ENCODE results near the gene DIP2C.
"Not testable (repeated sequence)": the region's sequence is repeated elsewhere in the genome, so short reads cannot be mapped to it uniquely, and the experiment has no call there.

DIP2C gene

DNA sequence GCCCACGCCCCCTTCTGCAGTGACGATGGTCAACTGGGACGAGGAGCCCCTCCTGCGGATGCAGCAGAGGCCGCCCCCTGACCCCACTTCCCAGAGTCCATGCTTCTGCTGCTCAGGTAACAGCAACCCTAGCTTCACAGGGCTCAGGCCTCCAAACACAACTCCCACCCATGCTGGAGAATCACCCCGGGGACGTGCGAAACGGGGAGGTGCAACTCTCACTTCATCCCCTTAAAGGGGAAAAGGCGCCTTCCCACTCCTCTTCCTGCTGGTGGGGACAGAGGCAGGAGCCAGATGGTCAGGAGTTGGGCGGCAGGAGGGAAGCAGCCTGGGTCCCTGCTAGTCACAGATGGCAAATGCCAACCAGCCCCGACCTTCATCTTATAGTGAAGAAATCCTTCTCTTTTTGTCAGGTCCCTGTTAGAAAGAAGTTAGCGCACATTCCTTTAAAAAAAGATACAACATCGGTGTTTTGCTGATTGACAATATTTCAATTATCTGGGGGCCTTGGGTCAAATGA lies 155.4 kb downstream of the DIP2C start:
- no peak for DNase-seq (ENCODE audit: low spot score)

DNA sequence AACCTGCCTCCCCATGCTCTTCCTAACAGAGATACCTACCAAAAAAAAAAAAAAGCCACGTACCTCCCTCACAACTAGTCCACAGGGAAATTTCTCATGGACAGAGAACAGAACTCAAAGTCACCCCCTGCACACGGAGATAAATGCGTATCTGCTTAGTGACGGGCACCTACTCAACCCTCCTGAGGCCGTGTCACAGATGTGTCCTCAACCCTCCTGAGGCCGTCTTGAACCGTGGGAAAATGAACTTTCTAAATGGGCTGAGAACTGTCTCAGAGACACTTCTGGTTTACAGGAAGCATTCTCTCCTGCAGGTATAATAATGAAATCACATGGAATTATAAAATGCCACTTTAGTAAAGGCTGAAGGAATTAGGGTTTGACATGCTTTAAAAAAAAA lies 155.9 kb downstream of the DIP2C start:
- DNase-seq (ENCODE audit: low spot score), result no peak

DNA sequence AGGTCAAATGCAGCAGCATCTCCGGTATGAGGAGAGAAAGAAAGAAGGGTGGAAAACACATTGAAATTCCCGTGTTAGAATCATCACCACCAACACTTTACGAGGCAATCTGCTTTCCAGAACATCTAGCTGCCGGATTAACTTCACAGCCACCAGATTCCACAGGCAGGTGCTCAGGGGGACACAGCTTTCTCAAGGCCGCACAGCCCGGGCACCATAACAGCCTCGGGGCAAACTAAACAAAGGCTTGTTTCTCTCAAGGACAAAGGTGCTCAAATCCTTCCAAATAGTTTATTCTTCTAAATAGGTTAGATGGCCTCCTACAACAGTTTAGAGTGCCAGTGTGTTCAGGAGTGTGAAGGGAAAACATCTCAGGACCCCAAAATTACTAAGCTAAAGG lies 156.3 kb downstream of the DIP2C start:
- DNase-seq (ENCODE audit: low spot score), result no peak

DNA sequence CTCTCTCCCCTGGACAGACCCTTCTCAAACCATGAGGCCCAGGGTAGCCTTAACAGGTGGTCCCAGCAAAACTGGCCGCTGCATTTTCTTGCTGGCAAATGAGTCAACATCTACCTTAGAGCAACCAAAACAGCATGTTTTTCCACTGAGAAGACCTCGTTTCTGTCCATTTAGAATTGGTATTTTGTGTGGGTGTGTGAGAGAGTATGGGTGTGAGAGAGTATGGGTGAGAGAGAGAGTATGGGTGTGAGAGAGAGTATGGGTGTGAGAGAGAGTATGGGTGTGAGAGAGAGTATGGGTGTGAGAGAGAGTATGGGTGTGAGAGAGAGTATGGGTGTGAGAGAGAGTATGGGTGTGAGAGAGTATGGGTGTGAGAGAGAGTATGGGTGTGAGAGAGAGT lies 157.1 kb downstream of the DIP2C start:
- not testable (repeated sequence) for DNase-seq (ENCODE audit: low spot score)

DNA sequence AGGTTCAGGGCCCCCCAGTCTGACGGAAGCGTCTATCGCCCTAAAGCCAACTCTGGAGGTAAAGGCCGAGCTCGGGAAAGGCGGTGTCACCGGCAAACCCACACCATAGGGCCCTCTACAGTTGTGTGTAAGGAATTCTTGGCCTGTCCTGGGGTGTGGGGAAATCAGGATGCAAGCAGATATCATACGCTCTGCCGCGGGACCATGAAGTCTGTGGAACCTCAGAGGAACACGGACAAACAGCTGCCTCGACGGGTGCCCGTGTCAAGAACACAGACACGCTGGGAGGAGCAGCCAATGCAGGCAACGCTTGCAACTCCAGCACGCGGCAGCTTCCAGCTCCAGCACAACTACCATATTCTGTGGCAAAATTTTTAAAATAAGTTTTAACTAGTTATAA lies 157.9 kb downstream of the DIP2C start:
- no peak for DNase-seq (ENCODE audit: low spot score)

DNA sequence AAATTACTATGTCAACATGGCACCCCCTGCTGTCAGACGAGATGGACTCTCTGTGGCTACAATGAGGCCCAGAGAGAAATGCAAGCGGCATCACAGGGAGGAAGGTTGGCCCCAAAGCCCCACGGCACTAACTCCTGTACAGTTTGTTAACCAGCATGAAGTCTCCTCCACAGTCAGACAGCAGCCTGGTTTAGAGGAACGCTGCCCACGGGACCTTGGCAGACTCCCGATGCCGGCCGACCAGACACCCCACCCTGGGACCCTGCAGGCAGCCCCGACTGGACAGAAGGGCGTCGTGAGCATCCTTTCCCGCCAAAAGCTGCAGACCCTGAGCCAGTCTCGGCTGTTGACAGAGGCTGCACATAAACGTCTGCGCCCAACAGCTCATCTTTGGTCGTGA lies 158.8 kb downstream of the DIP2C start:
- DNase-seq (ENCODE audit: low spot score), result no peak

DNA sequence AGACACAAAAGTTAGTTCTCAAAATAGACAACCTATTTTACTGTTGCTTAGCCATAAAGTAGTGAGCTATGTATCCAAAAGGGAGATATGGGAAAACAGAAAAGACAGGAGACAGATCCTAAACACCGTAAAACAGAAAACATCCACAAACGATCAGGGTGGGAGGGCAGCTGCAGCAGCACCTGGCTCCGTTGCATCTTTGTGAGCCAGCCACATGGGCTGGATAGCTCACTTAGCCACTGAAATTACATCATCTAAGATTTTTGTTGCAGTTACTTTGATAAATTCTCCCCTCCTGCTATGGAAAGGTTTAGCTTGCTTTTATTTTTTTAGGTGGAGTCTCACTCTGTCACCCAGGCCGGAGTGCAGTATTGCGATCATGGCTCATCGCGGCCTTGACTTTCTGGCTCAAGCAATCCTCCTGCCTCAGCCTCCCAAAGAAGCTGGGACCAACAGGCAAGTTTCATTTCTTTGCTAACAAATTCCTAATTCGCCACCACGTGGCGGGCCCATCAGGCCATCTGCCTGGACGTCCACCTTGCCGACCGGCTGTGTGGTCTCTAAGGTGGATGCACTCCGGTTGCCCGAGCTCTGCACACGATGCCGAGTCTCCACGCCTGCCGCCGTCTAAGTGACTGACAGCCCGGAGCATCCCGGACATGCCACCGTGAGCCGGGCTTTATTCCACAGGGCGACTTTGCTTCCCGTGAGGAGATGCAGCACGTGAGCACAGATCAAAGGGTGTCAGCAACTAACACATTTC lies 159.8 kb downstream of the DIP2C start:
- no peak for DNase-seq (ENCODE audit: low spot score)

DNA sequence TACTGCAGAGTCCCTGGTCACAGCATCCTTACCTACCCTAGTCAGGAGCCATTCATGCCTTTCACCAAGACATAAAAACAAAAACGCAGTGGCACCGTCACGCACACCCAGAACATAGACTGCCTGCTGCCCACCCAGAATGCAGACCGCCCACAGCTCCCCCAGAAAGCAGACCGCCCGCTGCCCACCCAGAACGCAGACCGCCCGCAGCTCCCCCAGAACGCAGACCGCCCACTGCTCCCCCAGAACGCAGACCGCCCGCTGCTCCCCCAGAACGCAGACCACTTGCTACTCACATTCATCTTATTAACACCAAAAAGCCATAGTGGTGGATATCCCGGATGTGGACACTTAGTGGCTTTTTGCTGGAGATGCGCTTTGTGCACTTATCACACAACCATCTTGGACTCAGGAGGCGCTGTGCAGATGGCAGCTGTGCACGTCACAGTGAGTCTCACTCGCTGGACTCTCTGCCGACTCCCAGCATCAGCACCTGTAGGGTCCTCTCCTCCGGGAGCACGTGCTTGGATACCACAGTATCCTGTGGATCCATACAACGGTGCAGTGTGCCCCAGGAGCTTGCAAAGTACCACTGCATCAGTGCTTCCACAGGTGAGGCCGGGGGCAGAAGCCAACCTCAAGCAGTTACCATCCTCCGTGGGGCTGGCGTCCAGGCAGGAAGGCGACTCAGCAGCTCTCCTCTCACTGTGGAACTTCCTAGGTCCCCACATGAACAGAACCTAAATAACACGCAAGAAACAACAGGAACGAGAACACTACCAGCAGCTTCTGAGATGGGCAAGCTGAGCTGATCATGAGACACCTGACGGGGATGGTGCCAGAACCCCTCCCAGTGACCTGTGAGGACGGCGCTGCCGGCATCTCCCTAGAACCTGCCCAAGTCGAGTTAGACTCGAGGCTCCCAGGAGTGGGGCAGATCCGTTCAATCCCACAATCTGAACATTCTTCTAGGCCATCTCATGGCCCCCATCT lies 161.0 kb downstream of the DIP2C start:
- no peak for DNase-seq (ENCODE audit: low spot score)

DNA sequence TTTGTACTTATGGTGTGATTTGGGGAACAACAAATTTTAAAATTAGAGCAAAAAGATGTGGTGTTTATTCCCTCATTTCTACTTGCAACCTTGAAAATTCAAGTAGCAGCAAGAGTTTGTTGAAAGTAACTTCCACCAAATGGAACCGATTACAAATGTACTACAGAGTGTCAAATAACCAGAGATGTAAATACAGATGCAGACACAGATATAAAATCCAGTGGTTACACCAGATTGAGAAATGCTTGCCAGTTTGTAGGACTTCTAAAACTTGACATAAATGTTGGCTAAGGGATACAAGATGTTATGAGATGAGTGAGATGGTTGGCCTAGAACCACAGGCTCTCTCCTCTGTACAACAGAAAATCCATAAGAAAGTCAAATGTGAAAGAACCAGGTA lies 162.1 kb downstream of the DIP2C start:
- DNase-seq (ENCODE audit: low spot score), result no peak

DNA sequence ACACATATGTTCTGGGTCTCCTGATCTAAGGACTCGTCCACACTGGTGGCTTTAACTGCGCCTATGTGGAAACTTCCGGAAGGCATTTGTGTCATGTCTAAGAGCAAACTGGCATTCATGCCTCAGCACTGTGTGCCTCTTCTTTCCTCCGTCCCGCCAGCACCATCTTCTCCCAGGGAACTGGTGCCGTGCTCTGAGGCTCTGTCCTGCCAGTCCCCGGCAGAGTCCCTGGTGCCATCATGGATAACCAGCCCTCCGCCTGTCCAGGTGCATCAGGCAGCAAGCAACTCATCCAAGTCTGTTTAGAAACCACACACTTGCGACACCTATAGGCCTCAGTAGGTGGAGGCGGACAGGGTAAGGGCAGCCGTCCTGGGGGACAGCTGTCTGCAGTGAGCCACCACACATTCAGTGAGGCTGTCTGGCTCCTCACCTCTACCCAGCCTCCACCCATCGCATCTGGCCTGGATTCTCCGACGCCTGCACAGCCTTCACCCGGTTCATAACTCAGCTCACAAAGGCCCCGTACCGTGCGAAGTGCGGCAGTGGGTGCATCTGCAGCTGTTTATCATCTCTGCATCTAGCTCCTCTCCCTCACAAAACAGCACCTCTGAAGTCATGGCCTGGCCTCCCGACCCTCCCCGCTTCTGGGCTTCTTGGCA lies 162.7 kb downstream of the DIP2C start:
- DNase-seq (ENCODE audit: low spot score), result no peak

DNA sequence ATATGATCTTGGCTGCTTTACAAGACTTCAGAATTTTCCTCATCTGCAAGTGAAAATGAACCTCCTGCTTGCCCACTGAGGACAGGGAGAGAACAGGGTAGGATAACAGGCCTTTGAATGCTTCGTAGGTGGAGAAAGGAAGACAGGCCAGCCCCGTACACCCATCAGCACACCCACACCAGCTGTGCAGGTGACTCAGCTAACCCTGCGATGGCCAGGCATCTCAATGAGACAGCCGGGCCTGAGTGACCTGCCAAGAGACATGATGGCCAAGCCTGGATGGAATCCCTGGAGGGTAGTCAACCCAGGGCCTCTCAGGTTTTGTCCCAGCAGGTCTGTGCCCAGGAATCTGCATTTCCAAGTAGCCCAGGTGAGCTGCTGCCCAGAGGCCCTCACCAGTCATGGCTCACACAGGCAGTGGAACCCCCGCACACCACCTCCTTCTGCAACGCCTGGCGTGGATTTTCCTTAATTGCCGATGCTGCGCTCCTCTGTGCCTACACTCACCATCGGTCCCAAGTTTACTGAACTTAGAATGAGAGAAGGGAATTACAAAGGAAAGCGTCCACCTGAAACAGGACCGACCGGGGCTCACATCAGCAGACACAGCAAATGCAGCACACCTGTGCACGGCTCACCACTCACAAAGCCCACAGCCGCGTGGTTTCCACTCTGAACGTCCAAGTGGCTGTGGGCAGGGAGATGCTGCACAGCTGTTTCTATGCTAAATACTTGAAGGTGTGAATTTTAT lies 163.7 kb downstream of the DIP2C start:
- DNase-seq (ENCODE audit: low spot score), result no peak

DNA sequence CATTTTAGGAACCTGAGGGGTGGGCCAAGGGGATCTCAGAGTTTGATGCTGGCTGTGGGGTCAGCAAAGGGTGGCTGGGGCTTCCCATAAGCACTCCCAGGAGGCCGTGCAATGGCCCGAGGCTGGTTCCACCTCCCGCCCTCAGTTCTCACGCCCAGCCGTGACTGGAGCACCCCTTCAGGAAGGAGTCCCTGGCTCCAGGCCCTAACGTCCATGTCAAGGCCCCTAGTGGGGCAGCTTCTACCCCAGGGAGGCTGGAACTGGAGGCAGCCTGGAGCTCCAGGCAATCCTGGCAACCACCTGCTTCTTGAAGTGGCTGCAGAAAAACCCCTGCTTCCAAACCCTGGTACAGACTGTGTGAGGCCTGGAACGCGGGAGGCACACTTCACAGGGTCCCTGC lies 165.5 kb downstream of the DIP2C start:
- no peak for DNase-seq (ENCODE audit: low spot score)

DNA sequence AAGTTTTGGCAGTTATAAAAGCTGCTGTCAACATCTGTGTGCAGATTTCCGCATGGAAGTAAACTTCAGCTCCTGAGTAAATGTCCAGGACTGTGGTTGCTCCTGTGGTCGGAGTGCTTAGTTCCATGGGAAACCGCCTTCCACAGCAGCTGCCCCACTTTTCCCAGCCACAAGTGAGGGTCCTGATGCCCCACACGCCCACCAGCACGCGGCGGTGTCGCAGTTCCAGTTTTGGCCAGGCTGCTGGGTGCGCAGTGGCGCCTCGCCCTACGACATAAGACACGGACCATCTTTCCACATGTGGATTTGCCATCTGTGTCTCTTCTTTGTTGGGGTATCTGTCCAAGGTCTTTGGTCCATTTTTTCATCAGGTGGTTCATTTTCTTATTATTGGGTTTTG lies 167.1 kb downstream of the DIP2C start:
- DNase-seq (ENCODE audit: low spot score), result no peak

DNA sequence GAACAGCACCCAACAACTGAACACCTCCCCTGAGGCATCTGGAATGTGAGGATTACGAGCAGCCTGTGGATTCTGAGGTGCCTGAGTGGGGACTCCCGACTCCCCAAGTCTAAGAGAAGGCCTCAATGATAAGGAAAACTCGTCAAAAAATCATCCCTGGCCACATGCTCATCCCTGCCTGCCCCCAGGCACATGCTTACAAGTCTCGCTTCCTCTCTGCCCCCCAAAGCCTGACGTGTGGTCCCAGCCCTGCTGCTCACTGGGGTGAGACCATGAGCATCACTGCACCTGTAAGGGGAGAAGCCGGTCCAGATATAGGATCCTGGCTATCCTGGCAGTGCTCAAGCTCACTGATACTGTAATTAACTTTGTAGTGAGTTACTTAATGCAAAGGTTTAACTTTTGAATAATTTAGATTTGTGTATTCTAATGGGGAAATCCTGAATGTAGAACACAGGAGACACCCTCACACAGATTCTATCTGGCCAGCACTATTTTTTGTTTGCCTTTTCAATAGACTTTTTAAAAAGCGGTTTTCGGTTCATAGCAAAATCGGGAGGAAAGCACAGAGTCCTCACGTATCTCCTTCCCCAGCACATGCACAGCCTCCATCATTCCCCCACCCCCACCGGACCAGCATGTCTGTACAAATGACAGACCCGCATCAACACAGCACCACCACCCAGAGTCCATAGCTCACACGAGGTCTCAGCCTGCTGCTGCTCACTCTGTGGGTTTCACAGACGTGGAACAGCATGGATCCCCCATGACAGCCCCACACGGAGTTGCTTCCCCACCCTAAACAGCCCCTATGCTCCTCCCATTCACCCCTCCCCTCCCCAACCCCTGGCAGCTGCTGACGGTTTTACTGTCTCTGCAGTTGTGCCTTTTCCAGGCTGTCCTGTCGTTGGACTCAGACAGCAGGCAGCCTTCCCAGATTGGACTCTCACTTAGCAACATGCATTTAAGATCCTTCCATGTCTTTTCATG lies 167.9 kb downstream of the DIP2C start:
- DNase-seq (ENCODE audit: low spot score), result no peak

DNA sequence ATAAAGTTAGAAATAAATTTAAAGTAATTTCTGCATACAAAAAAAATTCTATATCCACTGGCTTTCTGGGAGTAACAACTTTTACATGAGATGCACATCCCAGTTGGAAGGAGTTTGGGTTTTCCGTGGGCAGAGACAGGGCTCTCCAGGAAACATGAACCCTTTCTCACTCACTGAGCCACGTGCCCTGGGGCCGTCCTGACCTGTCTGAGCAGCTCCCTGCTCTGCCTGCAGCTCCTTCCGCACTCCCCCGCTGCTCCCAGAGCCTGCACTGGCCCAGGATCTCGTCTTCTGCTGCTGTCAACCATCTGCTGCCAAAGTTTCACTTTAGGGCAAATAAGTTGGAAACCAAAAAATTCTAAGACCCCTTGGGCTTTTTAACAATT lies 169.1 kb downstream of the DIP2C start:
- no peak for DNase-seq (ENCODE audit: low spot score)

DNA sequence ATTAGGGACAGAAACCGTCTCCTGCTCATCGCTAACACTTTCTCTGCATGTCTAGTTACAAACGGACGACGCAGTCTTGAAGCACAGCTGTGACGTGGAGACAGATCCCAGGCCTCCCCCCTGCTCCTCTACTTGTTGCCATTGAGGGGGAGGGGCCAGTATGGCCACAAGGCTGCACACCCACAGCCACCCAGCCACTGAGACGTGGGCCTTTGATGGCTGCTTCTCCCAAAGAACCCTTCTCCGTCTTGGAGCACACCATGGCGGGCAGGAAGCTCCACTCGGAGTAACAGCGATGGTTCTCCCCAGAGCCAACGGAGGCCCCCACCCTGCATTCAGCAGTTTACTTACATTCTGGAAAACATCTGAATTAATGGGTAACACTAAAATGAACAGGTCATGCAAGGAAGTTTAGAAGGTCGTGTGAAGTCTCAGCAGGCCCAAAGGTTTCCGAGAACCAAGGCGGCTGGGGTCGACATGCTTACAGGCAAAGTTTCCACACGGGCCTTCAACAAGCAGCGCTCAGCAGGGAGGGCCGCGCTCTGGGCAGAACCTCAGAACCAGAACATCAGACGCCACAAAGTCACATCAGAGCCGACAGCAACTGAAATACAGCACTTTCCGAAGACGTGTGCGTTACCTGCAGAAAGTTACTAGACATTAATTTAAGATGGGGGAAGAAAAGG lies 169.6 kb downstream of the DIP2C start:
- DNase-seq (ENCODE audit: low spot score), result no peak

DNA sequence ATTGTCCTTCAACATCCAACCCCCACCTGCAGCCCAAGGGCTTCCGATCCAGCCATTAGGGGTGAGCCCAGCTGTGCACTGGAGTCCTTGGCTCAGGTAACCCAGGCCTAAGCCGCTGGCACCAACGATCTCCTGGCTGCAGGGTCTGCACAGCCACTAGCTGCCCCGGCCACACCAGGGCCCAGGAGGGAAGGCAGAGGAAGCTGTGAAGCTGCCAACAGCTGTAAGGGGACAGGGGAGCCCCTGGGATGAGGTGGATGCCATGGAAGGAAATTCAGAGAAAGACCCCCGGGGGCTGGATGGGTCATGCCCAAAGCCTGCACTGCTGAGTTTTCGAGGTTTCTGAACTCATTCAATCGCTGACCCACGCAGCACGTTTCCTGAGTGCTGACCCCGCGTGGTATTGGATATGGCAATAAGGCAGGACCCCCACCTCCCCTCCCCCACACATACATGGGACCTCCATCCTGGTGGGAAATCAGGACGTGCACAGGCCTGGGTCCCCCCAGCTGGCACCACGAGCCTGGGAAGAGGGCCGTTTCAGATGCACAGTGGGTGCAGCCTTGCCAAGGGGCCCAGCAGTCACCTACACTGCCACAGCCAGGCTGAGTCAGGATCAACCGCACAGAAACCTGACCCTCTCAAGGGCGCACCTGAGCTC lies 170.3 kb downstream of the DIP2C start:
- DNase-seq (ENCODE audit: low spot score), result no peak

DNA sequence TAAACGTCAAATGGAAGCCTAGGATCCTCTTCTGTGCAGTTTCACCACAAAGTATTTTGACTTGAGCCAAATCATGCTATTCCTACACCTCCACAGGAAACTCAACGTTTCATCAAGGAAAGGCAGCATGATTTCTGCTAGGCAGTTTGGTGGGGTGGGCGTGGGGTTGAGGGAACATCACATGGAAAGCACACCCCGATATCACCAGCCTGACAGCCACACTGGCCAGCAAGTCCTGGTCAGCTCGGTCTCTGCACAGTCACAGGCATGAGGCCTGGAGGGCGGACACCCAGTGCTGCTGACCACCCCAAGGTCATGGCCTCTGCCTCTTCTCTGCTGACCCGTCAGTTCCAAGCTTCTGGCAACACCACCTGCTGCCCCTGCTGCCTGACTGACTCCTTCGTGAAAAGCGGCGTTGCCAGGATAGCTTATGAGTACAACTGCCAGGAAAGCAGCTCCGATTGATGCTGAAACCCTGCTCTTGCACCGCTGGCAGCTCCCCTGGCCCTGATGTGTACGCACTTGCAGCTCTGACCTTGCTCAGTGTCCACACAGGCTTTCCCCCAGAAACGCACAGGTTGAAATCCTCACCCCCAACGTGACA lies 171.5 kb downstream of the DIP2C start:
- no peak for DNase-seq (ENCODE audit: low spot score)

Data from AG20443 (cell line).